Activated CD4-positive, alpha-beta T cell treated with anti-CD3 and anti-CD28 coated beads, Interleukin-2, amount 10 ng/mL, durations not matched to agents 24 days and 14 days (primary cell): ENCODE data around the gene POLA2. TPM values are rescaled to one million over a fixed set of nuclear protein-coding genes. Genes with fewer than 3 reads are reported as not detected.
A peak's percentile ranks its signal among the peaks of the same experiment; 100 is the strongest.

Experiments
- DNase-seq: peaks from one replicate; pipeline ENCODE4 v3.0.0; 2022
- H3K27ac Mint-ChIP-seq: one replicate; pipeline ENCODE4 v1.8.0; 2022; ENCODE audit warnings: mild to moderate bottlenecking, mixed read lengths
- H3K27me3 Mint-ChIP-seq: one replicate; pipeline ENCODE4 v1.8.0; 2022; ENCODE audit warnings: mixed read lengths
- H3K36me3 Mint-ChIP-seq: one replicate; pipeline ENCODE4 v1.8.0; 2022; ENCODE audit warnings: low read depth, mild to moderate bottlenecking, mixed read lengths
- H3K4me1 Mint-ChIP-seq: one replicate; pipeline ENCODE4 v1.8.0; 2021; ENCODE audit warnings: mixed read lengths
- H3K4me3 Mint-ChIP-seq: one replicate; pipeline ENCODE4 v1.8.0; 2022; ENCODE audit warnings: mild to moderate bottlenecking, moderate library complexity, mixed read lengths
- H3K9me3 Mint-ChIP-seq: one replicate; pipeline ENCODE4 v1.8.0; 2021; ENCODE audit warnings: mixed read lengths
- intact Hi-C: fragments of 100-400 bp; cut with micrococcal nuclease; formaldehyde crosslinking; loops from one replicate; pipeline ENCODE4 v1.15.1; 2023
- total RNA-seq: library from RNA; stranded (reverse); gene quantifications from 2 replicates; pipeline ENCODE4 v1.2.3, GENCODE V29; 2022

POLA2 gene
- total RNA-seq, 1 donor from 2014 or later, result 82.8 TPM

GRCh38 chr11:65314501-65315203 is 52.9 kb downstream of the POLA2 start, which contains the start of gene CDC42EP2:
Gene CDC42EP2, plus strand, starts transcription at chr11:65314866. Its CDS starts 6,033 bp downstream, at chr11:65320899.
- Mint-ChIP-seq H3K9me3 (no peaks in the 10 kb centered on the region), H3K36me3 (no peaks in the 10 kb centered on the region), H3K27ac (peak within 1 kb of the TSS; percentile 43), H3K4me1 (peaks cover 9% of the 10 kb centered on the region), H3K4me3 (peak within 1 kb of the TSS; percentile 83), H3K27me3 (peaks cover 7% of the 10 kb centered on the region)
- intact Hi-C loops, result loop anchor here (1.0 to 5.0 kb wide), 4 partner anchors 16 to 110 kb away; no protein-coding TSS in a partner anchor
- peak; percentile 93 for DNase-seq

DNA sequence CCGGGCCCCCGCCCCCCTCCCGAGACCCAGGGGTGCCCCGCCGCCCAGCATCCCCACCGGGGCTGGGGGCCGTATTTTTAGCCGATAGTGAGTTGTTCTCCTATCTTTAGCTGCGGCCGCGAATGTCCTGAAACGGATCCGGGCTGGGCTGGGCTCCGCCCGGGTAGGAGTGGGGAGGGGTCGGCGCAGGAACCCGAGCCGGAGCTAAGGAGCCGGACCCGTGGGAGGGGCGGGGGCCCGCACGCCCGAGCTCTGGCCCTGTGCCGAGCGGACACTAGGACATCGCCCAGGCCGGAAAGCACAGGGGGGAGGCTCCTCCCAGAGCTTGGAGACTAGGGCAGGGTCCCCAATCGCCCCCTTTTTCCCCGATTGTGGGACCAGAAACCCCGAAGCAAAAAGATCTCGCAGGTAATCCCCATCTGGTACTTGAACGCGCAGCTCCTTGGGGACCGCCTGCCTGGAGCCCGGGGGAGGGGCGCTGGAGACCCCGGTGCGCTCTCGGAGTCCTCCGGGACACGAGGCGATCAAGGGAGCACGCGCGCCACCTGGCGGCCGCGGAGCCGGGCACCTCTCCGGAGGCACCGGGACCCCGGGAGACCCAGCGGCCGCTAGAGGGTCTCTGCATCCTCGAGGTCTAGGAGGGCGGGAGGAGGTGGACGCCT is 53.6 kb downstream of the POLA2 start:
- H3K27ac Mint-ChIP-seq, result peak overlapping the region; percentile 43

GRCh38 chr11:65315866-65316226 is 54.1 kb downstream of the POLA2 start:
- no peak for DNase-seq
- intact Hi-C loops, result loop anchor here (1.0 to 5.0 kb wide), 4 partner anchors 15 to 112 kb away; no protein-coding TSS in a partner anchor
- Mint-ChIP-seq H3K4me1 (peaks cover 9% of the 10 kb centered on the region), H3K27ac (peak overlapping the region; percentile 18), H3K9me3 (no peaks in the 10 kb centered on the region), H3K4me3 (peak overlapping the region; percentile 83), H3K36me3 (no peaks in the 10 kb centered on the region), H3K27me3 (peaks cover 7% of the 10 kb centered on the region)

More for the DNA sequence above, 53.6 kb downstream of the POLA2 start:
- no peaks in the 10 kb centered on the region for H3K36me3 Mint-ChIP-seq
- H3K9me3 Mint-ChIP-seq, result no peaks in the 10 kb centered on the region
- H3K4me1 Mint-ChIP-seq, result peaks cover 9% of the 10 kb centered on the region
- intact Hi-C loops, result loop anchor here (1.0 to 5.0 kb wide), 4 partner anchors 15 to 111 kb away; no protein-coding TSS in a partner anchor
- peak overlapping the region; percentile 83 for H3K4me3 Mint-ChIP-seq
- H3K27me3 Mint-ChIP-seq, result peaks cover 7% of the 10 kb centered on the region
- DNase-seq, result peak; percentile 95

GRCh38 chr11:65316227-65317024 is 54.7 kb downstream of the POLA2 start:
- DNase-seq, result no peak
- intact Hi-C loops, result loop anchor here (5.0 kb wide), 1 partner anchor 89 kb away; no protein-coding TSS in a partner anchor
- peaks cover 9% of the 10 kb centered on the region for H3K4me1 Mint-ChIP-seq
- no peaks in the 10 kb centered on the region for H3K9me3 Mint-ChIP-seq
- no peaks in the 10 kb centered on the region for H3K36me3 Mint-ChIP-seq
- H3K4me3 Mint-ChIP-seq, result peak overlapping the region; percentile 83
- H3K27me3 Mint-ChIP-seq, result peaks cover 7% of the 10 kb centered on the region
- peak overlapping the region; percentile 18 for H3K27ac Mint-ChIP-seq

- peaks cover 7% of the 10 kb centered on the region for H3K27me3 Mint-ChIP-seq
- DNase-seq, result no peak
- intact Hi-C loops, result loop anchor here (5.0 kb wide), 1 partner anchor 90 kb away; no protein-coding TSS in a partner anchor
- no peak overlapping the region for H3K27ac Mint-ChIP-seq
- H3K4me1 Mint-ChIP-seq, result peaks cover 9% of the 10 kb centered on the region
- no peak overlapping the region for H3K4me3 Mint-ChIP-seq
- H3K36me3 Mint-ChIP-seq, result no peaks in the 10 kb centered on the region
- no peaks in the 10 kb centered on the region for H3K9me3 Mint-ChIP-seq
These were observed 55.4 kb downstream of the POLA2 start for GRCh38 chr11:65317025-65317786.

GRCh38 chr11:65320386-65321075 is 58.8 kb downstream of the POLA2 start:
- Mint-ChIP-seq H3K27ac (no peak overlapping the region), H3K36me3 (no peaks in the 10 kb centered on the region), H3K4me3 (no peak overlapping the region), H3K9me3 (no peaks in the 10 kb centered on the region), H3K4me1 (peaks cover 6% of the 10 kb centered on the region), H3K27me3 (peaks cover 6% of the 10 kb centered on the region)
- intact Hi-C loops, result no loop called here
- DNase-seq, result no peak

- Mint-ChIP-seq H3K36me3 (no peaks in the 10 kb centered on the region), H3K4me3 (no peak overlapping the region), H3K27me3 (peaks cover 5% of the 10 kb centered on the region), H3K27ac (no peak overlapping the region), H3K9me3 (no peaks in the 10 kb centered on the region), H3K4me1 (peaks cover 2% of the 10 kb centered on the region)
- intact Hi-C loops, result no loop called here
- DNase-seq, result no peak
These were observed 59.3 kb downstream of the POLA2 start for GRCh38 chr11:65321076-65321475.

- peaks cover 3% of the 10 kb centered on the region for H3K27me3 Mint-ChIP-seq
- DNase-seq, result no peak
- intact Hi-C loops, result no loop called here
- no peak overlapping the region for H3K4me3 Mint-ChIP-seq
- no peaks in the 10 kb centered on the region for H3K4me1 Mint-ChIP-seq
- H3K36me3 Mint-ChIP-seq, result no peaks in the 10 kb centered on the region
- H3K27ac Mint-ChIP-seq, result no peak overlapping the region
- H3K9me3 Mint-ChIP-seq, result no peaks in the 10 kb centered on the region
These were observed 60.2 kb downstream of the POLA2 start for GRCh38 chr11:65321828-65322485.

DNA sequence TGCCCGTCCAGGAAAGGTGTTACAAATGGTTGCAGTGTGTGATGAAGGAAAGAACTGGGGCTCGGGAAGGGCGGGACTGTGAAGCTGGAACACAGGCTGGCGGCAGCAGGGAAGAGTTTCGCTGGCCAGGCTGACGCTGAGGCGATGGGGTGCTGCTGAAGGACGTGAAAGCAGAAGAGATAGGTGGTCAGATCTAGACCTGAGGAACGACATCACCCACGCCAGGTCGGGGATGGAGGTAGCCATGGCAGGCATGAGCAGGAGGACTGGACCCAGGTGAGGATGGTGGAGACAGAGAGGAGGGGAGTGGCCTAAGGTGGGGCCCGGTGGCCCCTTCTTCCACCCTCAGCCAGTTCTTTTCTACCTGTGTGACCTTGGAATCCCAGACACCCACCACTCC is 62.1 kb downstream of the POLA2 start:
- H3K9me3 Mint-ChIP-seq, result no peaks in the 10 kb centered on the region
- H3K27me3 Mint-ChIP-seq, result peaks cover 3% of the 10 kb centered on the region
- H3K4me3 Mint-ChIP-seq, result no peak overlapping the region
- H3K4me1 Mint-ChIP-seq, result no peaks in the 10 kb centered on the region
- intact Hi-C loops, result no loop called here
- DNase-seq, result no peak
- no peaks in the 10 kb centered on the region for H3K36me3 Mint-ChIP-seq
- no peak overlapping the region for H3K27ac Mint-ChIP-seq

DNA sequence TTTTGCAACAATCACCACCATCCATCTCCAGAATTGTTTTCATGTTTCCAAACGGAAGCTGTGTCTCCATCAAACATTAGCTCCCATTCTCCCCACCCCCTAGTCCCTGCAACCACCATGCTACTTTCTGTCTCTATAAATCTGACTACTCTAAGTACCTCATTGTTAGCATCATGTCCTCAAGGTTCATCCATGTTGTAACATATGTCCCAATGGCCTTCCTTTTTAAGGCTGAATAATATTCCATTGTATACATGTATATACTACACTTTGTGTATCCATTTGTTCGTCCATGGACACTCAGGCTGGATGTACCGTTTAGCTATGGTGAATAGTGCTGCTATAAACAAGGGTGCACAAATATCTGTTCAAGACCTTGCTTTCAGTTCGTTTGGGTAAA is 63.7 kb downstream of the POLA2 start:
- intact Hi-C loops, result no loop called here
- DNase-seq, result no peak
- Mint-ChIP-seq H3K4me1 (peaks cover 7% of the 10 kb centered on the region), H3K4me3 (no peak overlapping the region), H3K9me3 (no peaks in the 10 kb centered on the region), H3K27ac (no peak overlapping the region), H3K36me3 (no peaks in the 10 kb centered on the region), H3K27me3 (peaks cover 3% of the 10 kb centered on the region)

GRCh38 chr11:65327021-65327420 is 65.3 kb downstream of the POLA2 start:
- Mint-ChIP-seq H3K27ac (no peak overlapping the region), H3K36me3 (no peaks in the 10 kb centered on the region), H3K4me3 (no peak overlapping the region), H3K27me3 (peaks cover 3% of the 10 kb centered on the region), H3K9me3 (no peaks in the 10 kb centered on the region), H3K4me1 (peaks cover 7% of the 10 kb centered on the region)
- intact Hi-C loops, result no loop called here
- DNase-seq, result no peak

GRCh38 chr11:65329478-65329877 is 67.7 kb downstream of the POLA2 start:
- Mint-ChIP-seq H3K4me1 (peaks cover 9% of the 10 kb centered on the region), H3K36me3 (peaks cover 3% of the 10 kb centered on the region), H3K27me3 (peaks cover 3% of the 10 kb centered on the region), H3K9me3 (no peaks in the 10 kb centered on the region), H3K4me3 (no peak overlapping the region), H3K27ac (no peak overlapping the region)
- DNase-seq, result no peak
- intact Hi-C loops, result no loop called here
